Measurements from ENCODE around the gene GOLGA6L26.
"Not testable (repeated sequence)": the region's sequence is repeated elsewhere in the genome, so short reads cannot be mapped to it uniquely, and the experiment has no call there.

Gene GOLGA6L26

GRCh38 chr15:23372284-23372683 is 38.3 kb upstream of the GOLGA6L26 start:
- no peak overlapping the region for H3K4me3 ChIP-seq (ENCODE audit: low read length, poor library complexity, severe bottlenecking)
- no peak overlapping the region for H3K9ac ChIP-seq (ENCODE audit: low read depth, low read length, poor library complexity, severe bottlenecking)
- no peaks in the 10 kb centered on the region for H4K20me1 ChIP-seq (ENCODE audit: insufficient read depth, low read length, poor library complexity, severe bottlenecking)
- H3K4me2 ChIP-seq (ENCODE audit: low read depth, low read length, poor library complexity, severe bottlenecking): no peak overlapping the region
- H3K27me3 ChIP-seq (ENCODE audit: insufficient read depth, low read length, poor library complexity, severe bottlenecking): no peaks in the 10 kb centered on the region
- no peaks in the 10 kb centered on the region for H3F3A ChIP-seq (ENCODE audit: low read depth)
- H3K4me1 ChIP-seq (ENCODE audit: insufficient read depth, low read length, poor library complexity, severe bottlenecking): no peaks in the 10 kb centered on the region
- H3K9me2 ChIP-seq (replicated peaks; ENCODE audit: low read depth, low read length): no peaks in the 10 kb centered on the region
- H3K79me2 ChIP-seq (ENCODE audit: insufficient read depth, low read length): no peaks in the 10 kb centered on the region
- H3K36me3 ChIP-seq (ENCODE audit: insufficient read depth, low read length): no peaks in the 10 kb centered on the region
- H3K9me3 ChIP-seq (ENCODE audit: insufficient read depth, low read depth, low read length): no peaks in the 10 kb centered on the region
- TF ChIP-seq CTCF (conservative IDR thresholded peaks at IDR 0.05; ENCODE audit: low read length): no peak
- no peak for TF ChIP-seq EZH2phosphoT487 (IDR thresholded peaks at IDR 0.05; ENCODE audit: borderline replicate concordance)
- no peak overlapping the region for H2AFZ ChIP-seq (ENCODE audit: low read length)

GRCh38 chr15:23371868-23372267 is 37.9 kb upstream of the GOLGA6L26 start:
- H3K27me3 ChIP-seq (ENCODE audit: insufficient read depth, low read length, poor library complexity, severe bottlenecking); H3K4me2 ChIP-seq (ENCODE audit: low read depth, low read length, poor library complexity, severe bottlenecking); H3K79me2 ChIP-seq (ENCODE audit: insufficient read depth, low read length); H3F3A ChIP-seq (ENCODE audit: low read depth); H2AFZ ChIP-seq (ENCODE audit: low read length); H3K36me3 ChIP-seq (ENCODE audit: insufficient read depth, low read length); H3K4me3 ChIP-seq (ENCODE audit: low read length, poor library complexity, severe bottlenecking); H3K4me1 ChIP-seq (ENCODE audit: insufficient read depth, low read length, poor library complexity, severe bottlenecking); H3K9me3 ChIP-seq (ENCODE audit: insufficient read depth, low read depth, low read length); H3K9me2 ChIP-seq (replicated peaks; ENCODE audit: low read depth, low read length); H4K20me1 ChIP-seq (ENCODE audit: insufficient read depth, low read length, poor library complexity, severe bottlenecking); H3K9ac ChIP-seq (ENCODE audit: low read depth, low read length, poor library complexity, severe bottlenecking): not testable (repeated sequence)

GRCh38 chr15:23371134-23371533 is 37.1 kb upstream of the GOLGA6L26 start:
- H3F3A ChIP-seq (ENCODE audit: low read depth); H3K4me2 ChIP-seq (ENCODE audit: low read depth, low read length, poor library complexity, severe bottlenecking); H3K4me1 ChIP-seq (ENCODE audit: insufficient read depth, low read length, poor library complexity, severe bottlenecking); H3K36me3 ChIP-seq (ENCODE audit: insufficient read depth, low read length); H3K79me2 ChIP-seq (ENCODE audit: insufficient read depth, low read length); H4K20me1 ChIP-seq (ENCODE audit: insufficient read depth, low read length, poor library complexity, severe bottlenecking); H3K27me3 ChIP-seq (ENCODE audit: insufficient read depth, low read length, poor library complexity, severe bottlenecking); H3K9me3 ChIP-seq (ENCODE audit: insufficient read depth, low read depth, low read length); H2AFZ ChIP-seq (ENCODE audit: low read length); H3K9ac ChIP-seq (ENCODE audit: low read depth, low read length, poor library complexity, severe bottlenecking); H3K9me2 ChIP-seq (replicated peaks; ENCODE audit: low read depth, low read length); H3K4me3 ChIP-seq (ENCODE audit: low read length, poor library complexity, severe bottlenecking): not testable (repeated sequence)

- H3K27me3 ChIP-seq (ENCODE audit: insufficient read depth, low read length, poor library complexity, severe bottlenecking): no peaks in the 10 kb centered on the region
- H3F3A ChIP-seq (ENCODE audit: low read depth): no peaks in the 10 kb centered on the region
- H3K4me2 ChIP-seq (ENCODE audit: low read depth, low read length, poor library complexity, severe bottlenecking): no peak overlapping the region
- no peak overlapping the region for H3K4me3 ChIP-seq (ENCODE audit: low read length, poor library complexity, severe bottlenecking)
- H2AFZ ChIP-seq (ENCODE audit: low read length): no peak overlapping the region
- no peaks in the 10 kb centered on the region for H3K9me2 ChIP-seq (replicated peaks; ENCODE audit: low read depth, low read length)
- H3K9me3 ChIP-seq (ENCODE audit: insufficient read depth, low read depth, low read length): no peaks in the 10 kb centered on the region
- H3K4me1 ChIP-seq (ENCODE audit: insufficient read depth, low read length, poor library complexity, severe bottlenecking): no peaks in the 10 kb centered on the region
- H4K20me1 ChIP-seq (ENCODE audit: insufficient read depth, low read length, poor library complexity, severe bottlenecking): no peaks in the 10 kb centered on the region
- TF ChIP-seq CTCF (conservative IDR thresholded peaks at IDR 0.05; ENCODE audit: low read length) (no peak), EZH2phosphoT487 (IDR thresholded peaks at IDR 0.05; ENCODE audit: borderline replicate concordance) (no peak)
- no peak overlapping the region for H3K9ac ChIP-seq (ENCODE audit: low read depth, low read length, poor library complexity, severe bottlenecking)
- no peaks in the 10 kb centered on the region for H3K36me3 ChIP-seq (ENCODE audit: insufficient read depth, low read length)
- no peaks in the 10 kb centered on the region for H3K79me2 ChIP-seq (ENCODE audit: insufficient read depth, low read length)
Observed at GRCh38 chr15:23370578-23370977, 36.6 kb upstream of the GOLGA6L26 start.

GRCh38 chr15:23364261-23364660 is 30.3 kb upstream of the GOLGA6L26 start:
- H3K4me2 ChIP-seq (ENCODE audit: low read depth, low read length, poor library complexity, severe bottlenecking); H3F3A ChIP-seq (ENCODE audit: low read depth); H3K4me3 ChIP-seq (ENCODE audit: low read length, poor library complexity, severe bottlenecking); H3K9me2 ChIP-seq (replicated peaks; ENCODE audit: low read depth, low read length); H3K27me3 ChIP-seq (ENCODE audit: insufficient read depth, low read length, poor library complexity, severe bottlenecking); H3K9me3 ChIP-seq (ENCODE audit: insufficient read depth, low read depth, low read length); H3K9ac ChIP-seq (ENCODE audit: low read depth, low read length, poor library complexity, severe bottlenecking); H3K79me2 ChIP-seq (ENCODE audit: insufficient read depth, low read length); H2AFZ ChIP-seq (ENCODE audit: low read length); H4K20me1 ChIP-seq (ENCODE audit: insufficient read depth, low read length, poor library complexity, severe bottlenecking); H3K4me1 ChIP-seq (ENCODE audit: insufficient read depth, low read length, poor library complexity, severe bottlenecking); H3K36me3 ChIP-seq (ENCODE audit: insufficient read depth, low read length): not testable (repeated sequence)

- not testable (repeated sequence) for H3K79me2 ChIP-seq (ENCODE audit: insufficient read depth, low read length); H3F3A ChIP-seq (ENCODE audit: low read depth)
Observed at GRCh38 chr15:23362622-23363021, 28.6 kb upstream of the GOLGA6L26 start.

More at GRCh38 chr15:23362622-23363021, 28.6 kb upstream of the GOLGA6L26 start:
- H3K9me2 ChIP-seq (replicated peaks; ENCODE audit: low read depth, low read length); H3K9me3 ChIP-seq (ENCODE audit: insufficient read depth, low read depth, low read length); H3K4me1 ChIP-seq (ENCODE audit: insufficient read depth, low read length, poor library complexity, severe bottlenecking); H3K36me3 ChIP-seq (ENCODE audit: insufficient read depth, low read length); H3K4me2 ChIP-seq (ENCODE audit: low read depth, low read length, poor library complexity, severe bottlenecking); H3K27me3 ChIP-seq (ENCODE audit: insufficient read depth, low read length, poor library complexity, severe bottlenecking); H3K4me3 ChIP-seq (ENCODE audit: low read length, poor library complexity, severe bottlenecking); H2AFZ ChIP-seq (ENCODE audit: low read length); H3K9ac ChIP-seq (ENCODE audit: low read depth, low read length, poor library complexity, severe bottlenecking); H4K20me1 ChIP-seq (ENCODE audit: insufficient read depth, low read length, poor library complexity, severe bottlenecking): not testable (repeated sequence)

All from Loucy (cell line).